Fibroblast of lung (primary cell): ENCODE measurements around the gene UBE2E2.

Source experiments
- EZH2 ChIP-seq: IDR thresholded peaks from 2 replicates; pipeline ENCODE4 v1.5.1; 2012; ENCODE audit warnings: low read length, control low read depth, mild to moderate bottlenecking; ENCODE audit errors: missing control alignments
- TF ChIP-seq, protein P1 (sequence below), 2 donors: IDR thresholded peaks in 1 of 2; conservative IDR thresholded peaks in 1 of 2; 1 replicate in 1 of 2; 2 replicates in 1 of 2; pipeline ENCODE4 v1.5.1; 2011 to 2012; ENCODE audit warnings: low read length in 2 of 2, control low read depth in 1 of 2, inconsistent platforms in 1 of 2, low read depth in 1 of 2, mild to moderate bottlenecking in 1 of 2

DNA sequence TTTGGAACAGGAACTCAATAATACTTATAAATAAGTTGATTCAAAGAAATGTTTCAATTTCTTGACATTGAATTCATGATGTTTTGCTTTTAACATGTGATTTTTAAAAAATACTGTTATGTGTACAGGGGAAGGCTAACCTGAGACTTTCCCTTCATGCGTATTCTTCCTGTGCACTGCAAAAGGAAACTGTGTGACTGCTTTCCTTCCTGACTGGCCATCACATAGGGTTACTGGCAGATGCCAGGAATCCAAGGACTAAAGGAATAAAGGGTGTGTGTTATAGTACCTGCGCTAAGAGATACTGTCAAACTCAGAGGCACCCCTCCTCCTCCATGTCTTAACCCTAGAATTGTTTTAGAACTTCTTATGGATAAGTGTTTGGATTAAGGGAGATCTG lies 236.0 kb downstream of the UBE2E2 start:
- TF ChIP-seq, protein P1, sequence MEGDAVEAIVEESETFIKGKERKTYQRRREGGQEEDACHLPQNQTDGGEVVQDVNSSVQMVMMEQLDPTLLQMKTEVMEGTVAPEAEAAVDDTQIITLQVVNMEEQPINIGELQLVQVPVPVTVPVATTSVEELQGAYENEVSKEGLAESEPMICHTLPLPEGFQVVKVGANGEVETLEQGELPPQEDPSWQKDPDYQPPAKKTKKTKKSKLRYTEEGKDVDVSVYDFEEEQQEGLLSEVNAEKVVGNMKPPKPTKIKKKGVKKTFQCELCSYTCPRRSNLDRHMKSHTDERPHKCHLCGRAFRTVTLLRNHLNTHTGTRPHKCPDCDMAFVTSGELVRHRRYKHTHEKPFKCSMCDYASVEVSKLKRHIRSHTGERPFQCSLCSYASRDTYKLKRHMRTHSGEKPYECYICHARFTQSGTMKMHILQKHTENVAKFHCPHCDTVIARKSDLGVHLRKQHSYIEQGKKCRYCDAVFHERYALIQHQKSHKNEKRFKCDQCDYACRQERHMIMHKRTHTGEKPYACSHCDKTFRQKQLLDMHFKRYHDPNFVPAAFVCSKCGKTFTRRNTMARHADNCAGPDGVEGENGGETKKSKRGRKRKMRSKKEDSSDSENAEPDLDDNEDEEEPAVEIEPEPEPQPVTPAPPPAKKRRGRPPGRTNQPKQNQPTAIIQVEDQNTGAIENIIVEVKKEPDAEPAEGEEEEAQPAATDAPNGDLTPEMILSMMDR (conservative IDR thresholded peaks at IDR 0.05 in 1 of 2, IDR thresholded peaks at IDR 0.05 in 1 of 2; ENCODE audit: low read depth in 1 of 2, low read length in 2 of 2), result no peak
- TF ChIP-seq EZH2, result no peak
